ENCODE results near the gene WBP2.

Gene WBP2

GRCh38 chr17:75808549-75808904 is 46.6 kb downstream of the WBP2 start:
- peak overlapping the region; percentile 25 for H3K4ac ChIP-seq (ENCODE audit: low read depth, low read length)
- DNase-seq = no peak

GRCh38 chr17:75807861-75808260 is 47.3 kb downstream of the WBP2 start:
- no peak overlapping the region for H4K8ac ChIP-seq (ENCODE audit: low read depth, low read length)
- H3K79me1 ChIP-seq (ENCODE audit: low read length) = peaks cover 12% of the 10 kb centered on the region
- H4K12ac ChIP-seq (ENCODE audit: low read depth, low read length) = no peak overlapping the region
- H3K27me3 ChIP-seq (ENCODE audit: insufficient read depth, low read length) = no peaks in the 10 kb centered on the region
- peak overlapping the region; percentile 30 for H4K91ac ChIP-seq (ENCODE audit: low read depth, low read length)
- no peak overlapping the region for H2BK120ac ChIP-seq (ENCODE audit: insufficient read depth, low read length, poor library complexity)
- H3K18ac ChIP-seq (ENCODE audit: low read length) = no peak overlapping the region
- no peak overlapping the region for H3K14ac ChIP-seq (ENCODE audit: low read length)
- no peak overlapping the region for H2BK5ac ChIP-seq (ENCODE audit: low read depth, low read length, poor library complexity)
- no peak overlapping the region for H3K27ac ChIP-seq (ENCODE audit: low read depth, low read length)
- no CpG with 5 or more reads among the region's 3 CpGs for WGBS (ENCODE audit: extremely low coverage, insufficient coverage, insufficient read length)
- no peak overlapping the region for H3K23ac ChIP-seq (ENCODE audit: low read length)
- H3K4me3 ChIP-seq (ENCODE audit: low read depth, low read length) = no peak overlapping the region
- no peak overlapping the region for H2AFZ ChIP-seq (ENCODE audit: insufficient read depth, low read length, poor library complexity)
- DNase-seq = no peak
- peaks cover 18 to 19% of the 10 kb centered on the region in 2 experiments for H3K4me1 ChIP-seq (ENCODE audit: control insufficient read depth in 1 of 2, insufficient read depth in 2 of 2, low read length in 2 of 2)
- peak overlapping the region; percentile 27 for H2BK12ac ChIP-seq (ENCODE audit: low read length)
- H3K4ac ChIP-seq (ENCODE audit: low read depth, low read length) = no peak overlapping the region
- H3K9me3 ChIP-seq (ENCODE audit: insufficient read depth, low read depth, low read length) = no peaks in the 10 kb centered on the region
- H3K36me3 ChIP-seq (ENCODE audit: control insufficient read depth in 1 of 2, insufficient read depth in 2 of 2, low read length in 2 of 2) = peaks cover 26 to 30% of the 10 kb centered on the region in 2 experiments
- no peak overlapping the region for H3K9ac ChIP-seq (ENCODE audit: low read length)
- H3K4me2 ChIP-seq (ENCODE audit: low read length) = no peak overlapping the region
- H3K79me2 ChIP-seq (ENCODE audit: control insufficient read depth, insufficient read depth, low read length, poor library complexity) = peaks cover 8% of the 10 kb centered on the region
- no peak overlapping the region for H2AK5ac ChIP-seq (ENCODE audit: low read length)

More at GRCh38 chr17:75808549-75808904, 46.6 kb downstream of the WBP2 start:
- Histone ChIP-seq H3K27ac (ENCODE audit: low read depth, low read length) (peak overlapping the region; percentile 82), H3K79me2 (ENCODE audit: control insufficient read depth, insufficient read depth, low read length, poor library complexity) (peaks cover 8% of the 10 kb centered on the region), H3K9me3 (ENCODE audit: insufficient read depth, low read depth, low read length) (no peaks in the 10 kb centered on the region), H3K27me3 (ENCODE audit: insufficient read depth, low read length) (no peaks in the 10 kb centered on the region), H3K4me2 (ENCODE audit: low read length) (no peak overlapping the region), H4K91ac (ENCODE audit: low read depth, low read length) (peak overlapping the region; percentile 30), H2BK5ac (ENCODE audit: low read depth, low read length, poor library complexity) (peak overlapping the region; percentile 45), H3K14ac (ENCODE audit: low read length) (peak overlapping the region; percentile 45), H4K12ac (ENCODE audit: low read depth, low read length) (no peak overlapping the region), H3K23ac (ENCODE audit: low read length) (no peak overlapping the region), H2BK120ac (ENCODE audit: insufficient read depth, low read length, poor library complexity) (peak overlapping the region; percentile 58), H4K8ac (ENCODE audit: low read depth, low read length) (no peak overlapping the region), H3K18ac (ENCODE audit: low read length) (peak overlapping the region; percentile 55), H2AK5ac (ENCODE audit: low read length) (peak overlapping the region; percentile 53), H3K9ac (ENCODE audit: low read length) (no peak overlapping the region), H3K4me1 (ENCODE audit: control insufficient read depth in 1 of 2, insufficient read depth in 2 of 2, low read length in 2 of 2) (peaks cover 18 to 19% of the 10 kb centered on the region in 2 experiments), H2AFZ (ENCODE audit: insufficient read depth, low read length, poor library complexity) (peak overlapping the region; percentile 35), H3K36me3 (ENCODE audit: control insufficient read depth in 1 of 2, insufficient read depth in 2 of 2, low read length in 2 of 2) (peaks cover 33 to 37% of the 10 kb centered on the region in 2 experiments), H2BK12ac (ENCODE audit: low read length) (peak overlapping the region; percentile 63), H3K4me3 (ENCODE audit: low read depth, low read length) (no peak overlapping the region), H3K79me1 (ENCODE audit: low read length) (peaks cover 12% of the 10 kb centered on the region)
- no CpG with 5 or more reads among the region's 4 CpGs for WGBS (ENCODE audit: extremely low coverage, insufficient coverage, insufficient read length)

- WGBS (ENCODE audit: extremely low coverage, insufficient coverage, insufficient read length) = no CpG with 5 or more reads among the region's 4 CpGs
- Histone ChIP-seq H4K12ac (ENCODE audit: low read depth, low read length) (no peak overlapping the region), H2AK5ac (ENCODE audit: low read length) (no peak overlapping the region), H2BK120ac (ENCODE audit: insufficient read depth, low read length, poor library complexity) (no peak overlapping the region), H3K27me3 (ENCODE audit: insufficient read depth, low read length) (no peaks in the 10 kb centered on the region), H3K18ac (ENCODE audit: low read length) (no peak overlapping the region), H3K4ac (ENCODE audit: low read depth, low read length) (peak overlapping the region; percentile 29), H3K79me2 (ENCODE audit: control insufficient read depth, insufficient read depth, low read length, poor library complexity) (peaks cover 8% of the 10 kb centered on the region), H3K4me2 (ENCODE audit: low read length) (no peak overlapping the region), H2BK5ac (ENCODE audit: low read depth, low read length, poor library complexity) (peak overlapping the region; percentile 7), H3K23ac (ENCODE audit: low read length) (no peak overlapping the region), H3K14ac (ENCODE audit: low read length) (no peak overlapping the region), H2AFZ (ENCODE audit: insufficient read depth, low read length, poor library complexity) (no peak overlapping the region), H4K91ac (ENCODE audit: low read depth, low read length) (no peak overlapping the region), H3K4me3 (ENCODE audit: low read depth, low read length) (no peak overlapping the region), H3K79me1 (ENCODE audit: low read length) (peaks cover 12% of the 10 kb centered on the region), H3K27ac (ENCODE audit: low read depth, low read length) (peak overlapping the region; percentile 16), H3K4me1 (ENCODE audit: control insufficient read depth in 1 of 2, insufficient read depth in 2 of 2, low read length in 2 of 2) (peaks cover 18 to 19% of the 10 kb centered on the region in 2 experiments), H2BK12ac (ENCODE audit: low read length) (no peak overlapping the region), H3K9ac (ENCODE audit: low read length) (peak overlapping the region; percentile 31), H3K36me3 (ENCODE audit: control insufficient read depth in 1 of 2, insufficient read depth in 2 of 2, low read length in 2 of 2) (peaks cover 19 to 25% of the 10 kb centered on the region in 2 experiments), H3K9me3 (ENCODE audit: insufficient read depth, low read depth, low read length) (no peaks in the 10 kb centered on the region), H4K8ac (ENCODE audit: low read depth, low read length) (no peak overlapping the region)
- peak; percentile 77 to 78 for DNase-seq
Measured at GRCh38 chr17:75806822-75807500, 48.2 kb downstream of the WBP2 start.

GRCh38 chr17:75803883-75804282 is 51.3 kb downstream of the WBP2 start:
- peaks cover 16 to 20% of the 10 kb centered on the region in 2 experiments for H3K36me3 ChIP-seq (ENCODE audit: control insufficient read depth in 1 of 2, insufficient read depth in 2 of 2, low read length in 2 of 2)
- H3K4me1 ChIP-seq (ENCODE audit: control insufficient read depth in 1 of 2, insufficient read depth in 2 of 2, low read length in 2 of 2) = peaks cover 8 to 10% of the 10 kb centered on the region in 2 experiments
- no peak overlapping the region for H3K9ac ChIP-seq (ENCODE audit: low read length)
- no CpG with 5 or more reads among the region's 1 CpG for WGBS (ENCODE audit: extremely low coverage, insufficient coverage, insufficient read length)
- no peak overlapping the region for H2BK12ac ChIP-seq (ENCODE audit: low read length)
- H3K79me2 ChIP-seq (ENCODE audit: control insufficient read depth, insufficient read depth, low read length, poor library complexity) = peaks cover 3% of the 10 kb centered on the region
- no peak overlapping the region for H4K8ac ChIP-seq (ENCODE audit: low read depth, low read length)
- H3K27me3 ChIP-seq (ENCODE audit: insufficient read depth, low read length) = no peaks in the 10 kb centered on the region
- H3K18ac ChIP-seq (ENCODE audit: low read length) = no peak overlapping the region
- no peak overlapping the region for H2BK120ac ChIP-seq (ENCODE audit: insufficient read depth, low read length, poor library complexity)
- H2AK5ac ChIP-seq (ENCODE audit: low read length) = no peak overlapping the region
- no peak overlapping the region for H3K14ac ChIP-seq (ENCODE audit: low read length)
- no peak overlapping the region for H3K27ac ChIP-seq (ENCODE audit: low read depth, low read length)
- no peak for DNase-seq
- H3K4me2 ChIP-seq (ENCODE audit: low read length) = no peak overlapping the region
- H3K79me1 ChIP-seq (ENCODE audit: low read length) = peaks cover 7% of the 10 kb centered on the region
- no peaks in the 10 kb centered on the region for H3K9me3 ChIP-seq (ENCODE audit: insufficient read depth, low read depth, low read length)
- no peak overlapping the region for H3K4ac ChIP-seq (ENCODE audit: low read depth, low read length)
- no peak overlapping the region for H4K91ac ChIP-seq (ENCODE audit: low read depth, low read length)
- H3K23ac ChIP-seq (ENCODE audit: low read length) = no peak overlapping the region
- H2AFZ ChIP-seq (ENCODE audit: insufficient read depth, low read length, poor library complexity) = no peak overlapping the region
- H4K12ac ChIP-seq (ENCODE audit: low read depth, low read length) = no peak overlapping the region
- no peak overlapping the region for H3K4me3 ChIP-seq (ENCODE audit: low read depth, low read length)
- H2BK5ac ChIP-seq (ENCODE audit: low read depth, low read length, poor library complexity) = no peak overlapping the region
